ENCODE results near the gene DYNLT5. TPM values are rescaled to one million over a fixed set of nuclear protein-coding genes. Genes with fewer than 3 reads are reported as not detected.

Gene DYNLT5
- total RNA-seq, 1 donor from 2014 or later: not detected

GRCh38 chr1:66739401-66740157, 12.7 kb upstream of the DYNLT5 start:
- DNase-seq (ENCODE audit: low read depth): no peak
- TF ChIP-seq, protein P1, sequence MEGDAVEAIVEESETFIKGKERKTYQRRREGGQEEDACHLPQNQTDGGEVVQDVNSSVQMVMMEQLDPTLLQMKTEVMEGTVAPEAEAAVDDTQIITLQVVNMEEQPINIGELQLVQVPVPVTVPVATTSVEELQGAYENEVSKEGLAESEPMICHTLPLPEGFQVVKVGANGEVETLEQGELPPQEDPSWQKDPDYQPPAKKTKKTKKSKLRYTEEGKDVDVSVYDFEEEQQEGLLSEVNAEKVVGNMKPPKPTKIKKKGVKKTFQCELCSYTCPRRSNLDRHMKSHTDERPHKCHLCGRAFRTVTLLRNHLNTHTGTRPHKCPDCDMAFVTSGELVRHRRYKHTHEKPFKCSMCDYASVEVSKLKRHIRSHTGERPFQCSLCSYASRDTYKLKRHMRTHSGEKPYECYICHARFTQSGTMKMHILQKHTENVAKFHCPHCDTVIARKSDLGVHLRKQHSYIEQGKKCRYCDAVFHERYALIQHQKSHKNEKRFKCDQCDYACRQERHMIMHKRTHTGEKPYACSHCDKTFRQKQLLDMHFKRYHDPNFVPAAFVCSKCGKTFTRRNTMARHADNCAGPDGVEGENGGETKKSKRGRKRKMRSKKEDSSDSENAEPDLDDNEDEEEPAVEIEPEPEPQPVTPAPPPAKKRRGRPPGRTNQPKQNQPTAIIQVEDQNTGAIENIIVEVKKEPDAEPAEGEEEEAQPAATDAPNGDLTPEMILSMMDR (IDR thresholded peaks at IDR 0.05; ENCODE audit: insufficient read depth, low read length, poor library complexity, severe bottlenecking): no peak
- Histone ChIP-seq H3K4me3 (ENCODE audit: low read depth, low read length) (no peak overlapping the region), H3K27me3 (ENCODE audit: control insufficient read depth, insufficient read depth, low read length) (no peaks in the 10 kb centered on the region), H3K36me3 (ENCODE audit: control insufficient read depth, insufficient read depth, low read length) (no peaks in the 10 kb centered on the region)

DNA sequence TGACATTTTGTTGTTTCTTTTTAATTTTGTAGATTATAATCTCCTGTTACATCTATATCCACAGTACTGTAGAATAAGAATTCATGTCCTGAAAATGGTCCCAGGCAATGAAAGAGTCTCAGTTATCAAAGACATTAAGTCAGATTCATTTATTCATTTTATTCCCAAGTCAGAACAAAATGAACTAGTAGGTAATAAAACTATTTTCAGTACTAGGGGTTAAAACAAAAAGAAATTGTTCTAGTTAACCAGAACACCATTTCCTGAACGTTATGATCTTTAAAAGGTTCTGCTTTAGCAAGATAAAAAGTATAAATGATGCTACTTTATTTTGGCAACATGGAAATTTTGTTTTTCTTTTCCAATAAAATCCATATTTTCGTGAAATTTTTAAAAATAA, 6.8 kb upstream of the DYNLT5 start:
- no peaks in the 10 kb centered on the region for H3K27me3 ChIP-seq (ENCODE audit: control insufficient read depth, insufficient read depth, low read length)
- H3K4me3 ChIP-seq (ENCODE audit: low read depth, low read length): no peak overlapping the region

GRCh38 chr1:66747501-66747900, 4.8 kb upstream of the DYNLT5 start:
- H3K27me3 ChIP-seq (ENCODE audit: control insufficient read depth, insufficient read depth, low read length): no peaks in the 10 kb centered on the region
- no peak overlapping the region for H3K4me3 ChIP-seq (ENCODE audit: low read depth, low read length)
- no peak for DNase-seq (ENCODE audit: low read depth)

More for the DNA sequence above, 6.8 kb upstream of the DYNLT5 start:
- TF ChIP-seq, protein P1 (IDR thresholded peaks at IDR 0.05; ENCODE audit: insufficient read depth, low read length, poor library complexity, severe bottlenecking): no peak
- no peaks in the 10 kb centered on the region for H3K36me3 ChIP-seq (ENCODE audit: control insufficient read depth, insufficient read depth, low read length)
- DNase-seq (ENCODE audit: low read depth): no peak

GRCh38 chr1:66750577-66750976, 1.7 kb upstream of the DYNLT5 start:
- TF ChIP-seq, protein P1 (IDR thresholded peaks at IDR 0.05; ENCODE audit: insufficient read depth, low read length, poor library complexity, severe bottlenecking): no peak
- no peak for DNase-seq (ENCODE audit: low read depth)
- Histone ChIP-seq H3K27me3 (ENCODE audit: control insufficient read depth, insufficient read depth, low read length) (no peaks in the 10 kb centered on the region), H3K36me3 (ENCODE audit: control insufficient read depth, insufficient read depth, low read length) (no peaks in the 10 kb centered on the region), H3K4me3 (ENCODE audit: low read depth, low read length) (no peak overlapping the region)

More at GRCh38 chr1:66747501-66747900, 4.8 kb upstream of the DYNLT5 start:
- no peaks in the 10 kb centered on the region for H3K36me3 ChIP-seq (ENCODE audit: control insufficient read depth, insufficient read depth, low read length)
- TF ChIP-seq, protein P1 (IDR thresholded peaks at IDR 0.05; ENCODE audit: insufficient read depth, low read length, poor library complexity, severe bottlenecking): no peak

- DNase-seq (ENCODE audit: low read depth): no peak
- H3K4me3 ChIP-seq (ENCODE audit: low read depth, low read length): no peak overlapping the region
- no peaks in the 10 kb centered on the region for H3K36me3 ChIP-seq (ENCODE audit: control insufficient read depth, insufficient read depth, low read length)
- H3K27me3 ChIP-seq (ENCODE audit: control insufficient read depth, insufficient read depth, low read length): no peaks in the 10 kb centered on the region
- TF ChIP-seq, protein P1 (IDR thresholded peaks at IDR 0.05; ENCODE audit: insufficient read depth, low read length, poor library complexity, severe bottlenecking): no peak
These were observed 1.1 kb upstream of the DYNLT5 start for GRCh38 chr1:66751160-66751559.

All from kidney epithelial cell (primary cell).